OCI-LY1 (cell line): ENCODE measurements around the gene RNF8.
A peak's percentile ranks its signal among the peaks of the same experiment; 100 is the strongest.

Source experiments
- H2AFZ ChIP-seq: fragments of 200-600 bp; sonication (generic), shearing (Covaris generic); 2 replicates; pipeline ENCODE4 v1.6.0; 2014; ENCODE audit warnings: antibody characterized with exemption, mild to moderate bottlenecking, low read length
- H3F3A ChIP-seq: fragments of 200-600 bp; sonication (generic), shearing (Covaris generic); 2 replicates; pipeline ENCODE4 v1.6.0; 2014; ENCODE audit warnings: mild to moderate bottlenecking, antibody characterized with exemption, low read length, moderate library complexity; ENCODE audit not compliant: insufficient read depth
- H3K27ac ChIP-seq: fragments of 200-600 bp; sonication (generic); 2 replicates; pipeline ENCODE4 v1.5.1; 2014; ENCODE audit warnings: low read length, mixed run types, mild to moderate bottlenecking, low read depth; ENCODE audit not compliant: poor library complexity, severe bottlenecking
- H3K27me3 ChIP-seq: fragments of 200-600 bp; sonication (generic); 2 replicates; pipeline ENCODE4 v1.6.0; 2014; ENCODE audit warnings: antibody characterized with exemption, mild to moderate bottlenecking, low read length, moderate library complexity; ENCODE audit not compliant: insufficient read depth
- H3K36me3 ChIP-seq: fragments of 200-600 bp; sonication (generic); 2 replicates; pipeline ENCODE4 v1.6.1; 2014; ENCODE audit warnings: mild to moderate bottlenecking, antibody characterized with exemption, low read length, moderate library complexity, mixed read lengths; ENCODE audit not compliant: insufficient read depth
- H3K4me1 ChIP-seq: fragments of 200-600 bp; sonication (generic); 2 replicates; pipeline ENCODE4 v1.5.1; 2014; ENCODE audit warnings: mild to moderate bottlenecking, low read length, moderate library complexity; ENCODE audit not compliant: insufficient read depth, severe bottlenecking
- H3K4me2 ChIP-seq: fragments of 200-600 bp; sonication (generic), shearing (Covaris generic); 2 replicates; pipeline ENCODE4 v1.6.1; 2014; ENCODE audit warnings: low read length
- H3K4me3 ChIP-seq: fragments of 200-600 bp; sonication (generic); 2 replicates; pipeline ENCODE4 v1.5.1; 2014; ENCODE audit warnings: low read length, low read depth, mild to moderate bottlenecking, mixed read lengths; ENCODE audit not compliant: poor library complexity, severe bottlenecking
- H3K79me2 ChIP-seq: fragments of 200-600 bp; shearing (Covaris generic); 2 replicates; pipeline ENCODE4 v1.6.1; 2016; ENCODE audit warnings: mixed run types, low read length, mixed read lengths; ENCODE audit not compliant: insufficient read depth
- H3K9ac ChIP-seq: fragments of 200-600 bp; sonication (generic), shearing (Covaris generic); 2 replicates; pipeline ENCODE4 v1.6.1; 2014; ENCODE audit warnings: mild to moderate bottlenecking, low read length, mixed read lengths
- H3K9me2 ChIP-seq: fragments of 200-600 bp; sonication (generic), shearing (Covaris generic); 2 replicates; pipeline ENCODE4 v1.6.1; 2014; ENCODE audit warnings: low read depth, mild to moderate bottlenecking, low read length, mixed read lengths
- H3K9me3 ChIP-seq: fragments of 200-600 bp; shearing (Covaris generic); 2 replicates; pipeline ENCODE4 v1.6.1; 2014; ENCODE audit warnings: low read length, mixed read lengths
- H4K20me1 ChIP-seq: fragments of 200-600 bp; sonication (generic), shearing (Covaris generic); 2 replicates; pipeline ENCODE4 v1.6.0; 2016; ENCODE audit warnings: mild to moderate bottlenecking, low read length; ENCODE audit not compliant: insufficient read depth
- EZH2 ChIP-seq: fragments of 200-600 bp; sonication (generic), shearing (Covaris generic); IDR thresholded peaks from 2 replicates; pipeline ENCODE4 v1.8.0; 2017; ENCODE audit warnings: borderline replicate concordance, mixed run types, mild to moderate bottlenecking, antibody characterized with exemption, low read length, moderate library complexity, mixed read lengths
- TF ChIP-seq, protein P1 (sequence below): fragments of 200-600 bp; sonication (generic), shearing (Covaris generic); IDR thresholded peaks from 2 replicates; pipeline ENCODE4 v1.5.1; 2017; ENCODE audit warnings: mild to moderate bottlenecking, antibody characterized with exemption, low read length, moderate library complexity, mixed read lengths

RNF8 gene

DNA sequence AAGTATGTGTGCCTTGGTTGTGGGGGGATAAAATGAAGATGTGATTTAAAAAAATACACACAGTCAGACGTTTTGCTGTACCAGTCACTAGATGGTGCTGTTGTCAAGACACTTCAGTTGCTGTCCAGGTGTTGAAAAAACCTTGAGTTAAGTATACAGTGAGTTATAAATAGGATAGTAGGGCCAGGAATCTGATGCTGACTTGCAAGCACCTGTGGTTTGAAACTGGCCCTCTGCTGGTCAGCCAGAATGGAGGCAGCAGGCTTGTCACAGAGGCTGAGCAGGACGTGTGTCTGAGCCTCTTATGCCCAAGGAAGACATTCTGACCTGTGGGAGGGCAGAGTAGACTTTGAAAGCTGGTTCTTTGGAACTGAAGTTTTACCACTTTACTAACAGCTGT, 27.8 kb downstream of the RNF8 start:
- H3K4me3 ChIP-seq, result no peak overlapping the region
- H3K4me2 ChIP-seq, result no peak overlapping the region
- no peak overlapping the region for H3K9ac ChIP-seq
- no peaks in the 10 kb centered on the region for H4K20me1 ChIP-seq
- H3K27ac ChIP-seq, result no peak overlapping the region
- H3K9me2 ChIP-seq, result no peaks in the 10 kb centered on the region
- H3K4me1 ChIP-seq, result peaks cover 2% of the 10 kb centered on the region
- no peaks in the 10 kb centered on the region for H3F3A ChIP-seq
- no peaks in the 10 kb centered on the region for H3K27me3 ChIP-seq
- H3K36me3 ChIP-seq, result peaks cover 15% of the 10 kb centered on the region; the same call in 1 of the 2 replicates
- no peaks in the 10 kb centered on the region for H3K9me3 ChIP-seq
- H2AFZ ChIP-seq, result no peak overlapping the region
- TF ChIP-seq, protein P1, sequence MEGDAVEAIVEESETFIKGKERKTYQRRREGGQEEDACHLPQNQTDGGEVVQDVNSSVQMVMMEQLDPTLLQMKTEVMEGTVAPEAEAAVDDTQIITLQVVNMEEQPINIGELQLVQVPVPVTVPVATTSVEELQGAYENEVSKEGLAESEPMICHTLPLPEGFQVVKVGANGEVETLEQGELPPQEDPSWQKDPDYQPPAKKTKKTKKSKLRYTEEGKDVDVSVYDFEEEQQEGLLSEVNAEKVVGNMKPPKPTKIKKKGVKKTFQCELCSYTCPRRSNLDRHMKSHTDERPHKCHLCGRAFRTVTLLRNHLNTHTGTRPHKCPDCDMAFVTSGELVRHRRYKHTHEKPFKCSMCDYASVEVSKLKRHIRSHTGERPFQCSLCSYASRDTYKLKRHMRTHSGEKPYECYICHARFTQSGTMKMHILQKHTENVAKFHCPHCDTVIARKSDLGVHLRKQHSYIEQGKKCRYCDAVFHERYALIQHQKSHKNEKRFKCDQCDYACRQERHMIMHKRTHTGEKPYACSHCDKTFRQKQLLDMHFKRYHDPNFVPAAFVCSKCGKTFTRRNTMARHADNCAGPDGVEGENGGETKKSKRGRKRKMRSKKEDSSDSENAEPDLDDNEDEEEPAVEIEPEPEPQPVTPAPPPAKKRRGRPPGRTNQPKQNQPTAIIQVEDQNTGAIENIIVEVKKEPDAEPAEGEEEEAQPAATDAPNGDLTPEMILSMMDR, result peak; percentile 83
- TF ChIP-seq EZH2, result no peak
- H3K79me2 ChIP-seq, result no peaks in the 10 kb centered on the region

DNA sequence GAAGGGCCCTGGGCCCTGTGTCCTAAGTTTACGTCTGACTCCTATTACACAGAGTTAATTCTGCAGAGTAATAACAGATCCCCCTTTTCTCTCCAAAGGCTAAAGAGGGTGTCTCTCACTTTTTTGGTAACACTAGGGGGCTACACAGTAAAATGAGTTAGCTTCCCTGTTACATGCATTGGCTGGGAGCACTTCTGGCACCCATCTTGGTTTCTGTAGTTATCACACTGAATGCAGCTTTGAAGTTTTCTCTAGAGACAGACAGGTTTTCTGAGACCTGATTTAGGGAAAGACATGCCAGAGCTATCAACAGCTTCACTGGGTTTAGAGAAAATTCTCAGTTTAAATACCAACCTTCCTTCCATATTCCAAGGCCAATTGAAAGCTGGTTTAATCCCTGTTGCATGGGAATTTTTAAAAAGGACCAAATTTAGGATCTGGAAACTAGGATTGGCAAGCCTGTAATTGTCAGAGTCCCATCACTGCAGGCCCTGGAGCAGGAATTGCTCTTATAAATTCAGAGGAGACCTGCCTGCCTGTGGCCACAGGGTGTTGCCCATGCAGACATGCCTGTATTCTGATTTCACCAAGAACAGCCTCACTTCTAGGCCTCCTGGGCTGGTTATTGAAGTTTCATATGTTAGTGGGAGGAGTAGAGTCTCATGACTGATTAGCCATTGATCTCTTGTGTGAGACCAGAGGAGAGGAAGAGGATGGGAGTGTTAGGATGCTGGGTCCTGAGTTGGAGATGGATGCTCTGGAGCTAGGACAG, 29.4 kb downstream of the RNF8 start:
- no peak overlapping the region for H3K4me3 ChIP-seq
- no peak overlapping the region for H3K4me2 ChIP-seq
- no peak overlapping the region for H3K9ac ChIP-seq
- H3K36me3 ChIP-seq, result peaks cover 15% of the 10 kb centered on the region; the same call in 1 of the 2 replicates
- no peaks in the 10 kb centered on the region for H3K4me1 ChIP-seq
- H3K27ac ChIP-seq, result no peak overlapping the region
- no peaks in the 10 kb centered on the region for H3K79me2 ChIP-seq
- no peaks in the 10 kb centered on the region for H3K27me3 ChIP-seq
- H3F3A ChIP-seq, result no peaks in the 10 kb centered on the region
- H3K9me2 ChIP-seq, result no peaks in the 10 kb centered on the region
- H4K20me1 ChIP-seq, result no peaks in the 10 kb centered on the region
- H2AFZ ChIP-seq, result no peak overlapping the region
- no peak for TF ChIP-seq EZH2
- TF ChIP-seq, protein P1, result peak; percentile 12; the same call in 1 of the 2 replicates
- no peaks in the 10 kb centered on the region for H3K9me3 ChIP-seq

DNA sequence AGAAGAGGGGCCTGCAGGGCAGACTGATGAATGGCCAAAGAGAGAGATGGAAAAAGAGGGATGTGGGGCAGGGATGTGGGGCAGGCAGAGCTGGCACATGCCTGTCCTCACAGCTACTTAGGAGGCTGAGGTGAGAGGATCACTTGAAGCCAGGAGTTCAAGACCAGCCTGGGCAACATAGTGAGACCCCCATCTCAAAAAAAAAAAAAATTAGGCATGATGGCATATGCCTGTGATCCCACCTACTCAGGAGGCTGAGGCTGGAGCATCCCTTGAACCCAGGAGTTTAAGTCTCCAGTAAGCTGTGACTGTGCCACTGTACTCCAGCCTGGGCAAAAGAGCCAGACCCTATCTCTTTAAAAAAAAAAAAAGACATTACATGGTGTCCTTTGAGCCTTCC, 34.8 kb downstream of the RNF8 start:
- H3K79me2 ChIP-seq, result no peaks in the 10 kb centered on the region
- no peak overlapping the region for H3K9ac ChIP-seq
- H3K27me3 ChIP-seq, result no peaks in the 10 kb centered on the region
- H3K9me3 ChIP-seq, result no peaks in the 10 kb centered on the region
- no peak overlapping the region for H2AFZ ChIP-seq
- no peak overlapping the region for H3K4me2 ChIP-seq
- no peaks in the 10 kb centered on the region for H3K9me2 ChIP-seq
- H3K4me1 ChIP-seq, result no peaks in the 10 kb centered on the region
- H3K36me3 ChIP-seq, result peaks cover 18% of the 10 kb centered on the region; the same call in 1 of the 2 replicates
- H3F3A ChIP-seq, result no peaks in the 10 kb centered on the region
- TF ChIP-seq, protein P1, result no peak
- TF ChIP-seq EZH2, result no peak
- no peak overlapping the region for H3K4me3 ChIP-seq
- no peak overlapping the region for H3K27ac ChIP-seq
- no peaks in the 10 kb centered on the region for H4K20me1 ChIP-seq
